Measurements from ENCODE around the gene ADGRL2.

GRCh38 chr1:81974222-81974841, 173.6 kb downstream of the ADGRL2 start:
- TF ChIP-seq CTCF (IDR thresholded peaks at IDR 0.05) (no peak), POLR2A (IDR thresholded peaks at IDR 0.05) (no peak), POLR2AphosphoS5 (IDR thresholded peaks at IDR 0.05) (no peak)
